Measurements from ENCODE around the gene MYO1D.

GRCh38 chr17:32780721-32781120 is 96.2 kb downstream of the MYO1D start:
- TF ChIP-seq ZFP37 (CRISPR knock-in tag; IDR thresholded peaks at IDR 0.05; ENCODE audit: borderline replicate concordance) = no peak
- TF ChIP-seq, protein P1, sequence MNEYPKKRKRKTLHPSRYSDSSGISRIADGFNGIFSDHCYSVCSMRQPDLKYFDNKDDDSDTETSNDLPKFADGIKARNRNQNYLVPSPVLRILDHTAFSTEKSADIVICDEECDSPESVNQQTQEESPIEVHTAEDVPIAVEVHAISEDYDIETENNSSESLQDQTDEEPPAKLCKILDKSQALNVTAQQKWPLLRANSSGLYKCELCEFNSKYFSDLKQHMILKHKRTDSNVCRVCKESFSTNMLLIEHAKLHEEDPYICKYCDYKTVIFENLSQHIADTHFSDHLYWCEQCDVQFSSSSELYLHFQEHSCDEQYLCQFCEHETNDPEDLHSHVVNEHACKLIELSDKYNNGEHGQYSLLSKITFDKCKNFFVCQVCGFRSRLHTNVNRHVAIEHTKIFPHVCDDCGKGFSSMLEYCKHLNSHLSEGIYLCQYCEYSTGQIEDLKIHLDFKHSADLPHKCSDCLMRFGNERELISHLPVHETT (CRISPR knock-in tag; conservative IDR thresholded peaks at IDR 0.05) = no peak
- TF ChIP-seq, protein P2, sequence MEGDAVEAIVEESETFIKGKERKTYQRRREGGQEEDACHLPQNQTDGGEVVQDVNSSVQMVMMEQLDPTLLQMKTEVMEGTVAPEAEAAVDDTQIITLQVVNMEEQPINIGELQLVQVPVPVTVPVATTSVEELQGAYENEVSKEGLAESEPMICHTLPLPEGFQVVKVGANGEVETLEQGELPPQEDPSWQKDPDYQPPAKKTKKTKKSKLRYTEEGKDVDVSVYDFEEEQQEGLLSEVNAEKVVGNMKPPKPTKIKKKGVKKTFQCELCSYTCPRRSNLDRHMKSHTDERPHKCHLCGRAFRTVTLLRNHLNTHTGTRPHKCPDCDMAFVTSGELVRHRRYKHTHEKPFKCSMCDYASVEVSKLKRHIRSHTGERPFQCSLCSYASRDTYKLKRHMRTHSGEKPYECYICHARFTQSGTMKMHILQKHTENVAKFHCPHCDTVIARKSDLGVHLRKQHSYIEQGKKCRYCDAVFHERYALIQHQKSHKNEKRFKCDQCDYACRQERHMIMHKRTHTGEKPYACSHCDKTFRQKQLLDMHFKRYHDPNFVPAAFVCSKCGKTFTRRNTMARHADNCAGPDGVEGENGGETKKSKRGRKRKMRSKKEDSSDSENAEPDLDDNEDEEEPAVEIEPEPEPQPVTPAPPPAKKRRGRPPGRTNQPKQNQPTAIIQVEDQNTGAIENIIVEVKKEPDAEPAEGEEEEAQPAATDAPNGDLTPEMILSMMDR (CRISPR knock-in tag; IDR thresholded peaks at IDR 0.05) = no peak
- no peak for TF ChIP-seq NFATC3 (CRISPR knock-in tag; IDR thresholded peaks at IDR 0.05)
- no peak for TF ChIP-seq CHCHD3 (CRISPR knock-in tag; IDR thresholded peaks at IDR 0.05)
- no peak for TF ChIP-seq SP5 (CRISPR knock-in tag; IDR thresholded peaks at IDR 0.05; ENCODE audit: borderline replicate concordance, low read depth)
- no peak for TF ChIP-seq NCOA1 (CRISPR knock-in tag; IDR thresholded peaks at IDR 0.05)
- no peak for TF ChIP-seq ARNTL (CRISPR knock-in tag; IDR thresholded peaks at IDR 0.05)
- TF ChIP-seq, protein P3, sequence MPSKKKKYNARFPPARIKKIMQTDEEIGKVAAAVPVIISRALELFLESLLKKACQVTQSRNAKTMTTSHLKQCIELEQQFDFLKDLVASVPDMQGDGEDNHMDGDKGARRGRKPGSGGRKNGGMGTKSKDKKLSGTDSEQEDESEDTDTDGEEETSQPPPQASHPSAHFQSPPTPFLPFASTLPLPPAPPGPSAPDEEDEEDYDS (CRISPR knock-in tag; IDR thresholded peaks at IDR 0.05) = no peak
- no peak for TF ChIP-seq JUND (CRISPR knock-in tag; IDR thresholded peaks at IDR 0.05)
- TF ChIP-seq POLR2A (IDR thresholded peaks at IDR 0.05; ENCODE audit: insufficient read depth in 1 of 2, low read depth in 2 of 2, low read length in 2 of 2) = no peak
- TF ChIP-seq KDM5A (IDR thresholded peaks at IDR 0.05; ENCODE audit: borderline replicate concordance, low read length) = no peak
- TF ChIP-seq ZNF24 (IDR thresholded peaks at IDR 0.05) = no peak

Measured in HepG2 (cell line).